ENCODE results near the gene DEPDC1B. TPM values are rescaled to one million over a fixed set of nuclear protein-coding genes. Genes with fewer than 3 reads are reported as not detected.

The DEPDC1B gene
- total RNA-seq, 6 experiments from 2014 or later = 2.7 to 8.5 (median 6.5) TPM

DNA sequence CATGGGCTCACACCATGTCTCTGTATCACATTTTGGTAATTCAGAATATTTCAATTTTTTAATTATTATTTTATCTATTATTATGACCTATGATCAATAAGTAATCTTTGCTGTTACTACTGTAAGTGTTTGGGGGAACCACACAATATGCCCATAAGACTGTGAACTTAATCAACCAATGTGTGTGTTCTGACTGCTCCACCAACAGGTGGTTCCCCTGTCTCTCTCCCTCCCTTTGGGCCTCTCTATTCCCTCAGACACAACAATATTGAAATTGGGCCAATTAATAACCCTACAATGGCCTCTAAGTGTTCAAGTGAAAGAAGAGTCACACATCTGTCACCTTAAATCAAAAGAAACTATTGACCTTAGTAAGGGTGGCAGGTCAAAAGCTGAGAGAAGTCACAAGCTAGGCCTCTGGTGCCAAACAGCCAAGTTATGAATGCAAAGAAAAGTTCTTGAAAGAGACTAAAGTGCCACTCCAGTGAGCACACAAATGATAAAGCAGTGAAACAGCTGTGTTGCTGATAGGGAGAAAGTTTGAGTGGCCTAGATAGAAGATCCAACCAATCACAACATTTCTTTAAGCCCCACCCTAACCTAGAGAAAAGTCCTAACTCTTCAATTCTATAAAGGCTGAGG lies 88.7 kb downstream of the DEPDC1B start:
- Mint-ChIP-seq H3K36me3 (ENCODE audit: low read depth) (peaks cover 2% of the 10 kb centered on the region), H3K27ac (no peak overlapping the region), H3K4me1 (ENCODE audit: low read depth) (peaks cover 13% of the 10 kb centered on the region), H3K27me3 (ENCODE audit: insufficient read depth) (no peaks in the 10 kb centered on the region), H3K4me3 (no peak overlapping the region), H3K9me3 (no peaks in the 10 kb centered on the region)
- TF ChIP-seq, protein P1, sequence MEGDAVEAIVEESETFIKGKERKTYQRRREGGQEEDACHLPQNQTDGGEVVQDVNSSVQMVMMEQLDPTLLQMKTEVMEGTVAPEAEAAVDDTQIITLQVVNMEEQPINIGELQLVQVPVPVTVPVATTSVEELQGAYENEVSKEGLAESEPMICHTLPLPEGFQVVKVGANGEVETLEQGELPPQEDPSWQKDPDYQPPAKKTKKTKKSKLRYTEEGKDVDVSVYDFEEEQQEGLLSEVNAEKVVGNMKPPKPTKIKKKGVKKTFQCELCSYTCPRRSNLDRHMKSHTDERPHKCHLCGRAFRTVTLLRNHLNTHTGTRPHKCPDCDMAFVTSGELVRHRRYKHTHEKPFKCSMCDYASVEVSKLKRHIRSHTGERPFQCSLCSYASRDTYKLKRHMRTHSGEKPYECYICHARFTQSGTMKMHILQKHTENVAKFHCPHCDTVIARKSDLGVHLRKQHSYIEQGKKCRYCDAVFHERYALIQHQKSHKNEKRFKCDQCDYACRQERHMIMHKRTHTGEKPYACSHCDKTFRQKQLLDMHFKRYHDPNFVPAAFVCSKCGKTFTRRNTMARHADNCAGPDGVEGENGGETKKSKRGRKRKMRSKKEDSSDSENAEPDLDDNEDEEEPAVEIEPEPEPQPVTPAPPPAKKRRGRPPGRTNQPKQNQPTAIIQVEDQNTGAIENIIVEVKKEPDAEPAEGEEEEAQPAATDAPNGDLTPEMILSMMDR (IDR thresholded peaks at IDR 0.05) = no peak
- no peak for DNase-seq

DNA sequence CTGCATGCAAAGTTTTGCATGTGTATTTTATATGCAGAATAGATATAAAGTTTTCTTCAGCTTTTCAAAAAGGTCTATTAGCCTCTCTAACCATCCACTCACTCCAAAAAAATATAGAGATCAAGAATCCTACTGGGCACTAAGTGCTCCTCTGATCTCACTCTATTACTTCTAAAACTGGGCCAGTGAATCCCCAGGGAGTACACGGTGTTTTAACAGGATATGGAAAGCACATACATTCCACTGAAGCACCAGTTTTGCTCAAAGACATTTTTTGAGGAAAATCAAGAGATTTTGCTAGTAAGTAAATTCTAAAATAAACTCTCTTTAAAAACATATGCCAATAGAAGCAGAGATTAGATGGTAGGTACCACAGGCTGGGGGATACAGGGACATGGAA lies 95.2 kb downstream of the DEPDC1B start:
- Mint-ChIP-seq H3K9me3 (no peaks in the 10 kb centered on the region), H3K4me1 (ENCODE audit: low read depth) (no peaks in the 10 kb centered on the region), H3K36me3 (ENCODE audit: low read depth) (no peaks in the 10 kb centered on the region), H3K27me3 (ENCODE audit: insufficient read depth) (no peaks in the 10 kb centered on the region), H3K4me3 (no peak overlapping the region), H3K27ac (no peak overlapping the region)
- no peak for DNase-seq
- TF ChIP-seq, protein P1 (IDR thresholded peaks at IDR 0.05) = no peak

DNA sequence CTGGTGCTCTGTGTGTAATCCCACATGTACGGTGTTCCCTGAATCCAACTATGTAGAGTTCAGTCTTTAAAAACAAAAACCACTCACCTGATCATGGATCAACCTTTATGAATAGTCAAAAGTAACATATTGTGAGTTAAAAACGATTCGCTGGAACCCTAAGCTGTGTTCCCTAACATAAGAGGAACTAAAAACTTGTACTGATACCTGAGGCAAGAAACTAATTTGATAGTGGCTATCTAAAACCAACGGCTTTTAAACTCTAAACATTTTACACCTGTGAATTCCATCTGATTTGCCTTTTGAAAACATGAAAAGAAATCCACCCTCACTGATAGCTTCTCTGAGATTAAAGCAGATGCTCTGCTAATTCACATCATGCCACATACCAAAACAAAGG lies 101.5 kb downstream of the DEPDC1B start:
- H3K27me3 Mint-ChIP-seq (ENCODE audit: insufficient read depth) = no peaks in the 10 kb centered on the region
- no peaks in the 10 kb centered on the region for H3K9me3 Mint-ChIP-seq
- H3K36me3 Mint-ChIP-seq (ENCODE audit: low read depth) = no peaks in the 10 kb centered on the region
- no peak overlapping the region; the same call in 1 of the 2 replicates for H3K27ac Mint-ChIP-seq
- DNase-seq = no peak
- no peaks in the 10 kb centered on the region for H3K4me1 Mint-ChIP-seq (ENCODE audit: low read depth)
- TF ChIP-seq, protein P1 (IDR thresholded peaks at IDR 0.05) = no peak
- no peak overlapping the region for H3K4me3 Mint-ChIP-seq

DNA sequence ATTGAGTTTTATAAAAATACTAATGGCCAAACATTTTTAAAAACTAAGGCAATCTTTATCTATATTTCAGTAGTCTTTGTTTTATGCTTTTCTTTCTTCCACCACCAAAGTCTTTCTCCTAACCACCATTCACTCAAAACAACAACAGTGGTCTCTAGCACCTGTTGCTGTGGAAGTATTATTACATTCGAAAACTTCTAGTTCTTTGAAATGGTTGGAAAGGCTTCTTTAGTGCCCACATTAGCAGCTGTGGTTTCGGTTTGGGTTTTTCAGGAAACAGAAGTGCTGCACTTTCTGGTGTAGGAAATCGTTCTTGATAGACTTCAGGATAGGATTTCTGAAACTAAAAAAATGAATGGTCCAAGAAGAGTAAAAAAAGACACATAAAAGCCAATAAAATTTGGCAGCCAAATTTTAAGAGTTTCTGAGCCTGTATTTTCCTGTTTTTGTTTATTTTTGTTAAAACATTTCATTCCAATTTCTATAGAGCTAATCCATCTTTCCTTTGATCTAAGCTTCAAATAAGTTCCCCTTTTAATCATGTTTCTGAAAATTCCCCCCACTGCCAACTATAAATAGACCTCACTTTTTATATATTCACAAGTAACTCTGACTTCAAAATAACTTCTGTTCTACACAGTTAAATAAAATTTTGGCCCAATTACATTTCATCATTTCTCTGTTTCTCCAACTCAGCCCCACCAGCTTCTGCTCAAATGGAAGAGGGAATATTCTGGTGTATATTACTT lies 102.2 kb downstream of the DEPDC1B start:
- DNase-seq = no peak
- Mint-ChIP-seq H3K27me3 (ENCODE audit: insufficient read depth) (no peaks in the 10 kb centered on the region), H3K27ac (no peak overlapping the region; the same call in 1 of the 2 replicates), H3K36me3 (ENCODE audit: low read depth) (no peaks in the 10 kb centered on the region), H3K9me3 (no peaks in the 10 kb centered on the region), H3K4me1 (ENCODE audit: low read depth) (no peaks in the 10 kb centered on the region), H3K4me3 (no peak overlapping the region)
- TF ChIP-seq, protein P1 (IDR thresholded peaks at IDR 0.05) = no peak

DNA sequence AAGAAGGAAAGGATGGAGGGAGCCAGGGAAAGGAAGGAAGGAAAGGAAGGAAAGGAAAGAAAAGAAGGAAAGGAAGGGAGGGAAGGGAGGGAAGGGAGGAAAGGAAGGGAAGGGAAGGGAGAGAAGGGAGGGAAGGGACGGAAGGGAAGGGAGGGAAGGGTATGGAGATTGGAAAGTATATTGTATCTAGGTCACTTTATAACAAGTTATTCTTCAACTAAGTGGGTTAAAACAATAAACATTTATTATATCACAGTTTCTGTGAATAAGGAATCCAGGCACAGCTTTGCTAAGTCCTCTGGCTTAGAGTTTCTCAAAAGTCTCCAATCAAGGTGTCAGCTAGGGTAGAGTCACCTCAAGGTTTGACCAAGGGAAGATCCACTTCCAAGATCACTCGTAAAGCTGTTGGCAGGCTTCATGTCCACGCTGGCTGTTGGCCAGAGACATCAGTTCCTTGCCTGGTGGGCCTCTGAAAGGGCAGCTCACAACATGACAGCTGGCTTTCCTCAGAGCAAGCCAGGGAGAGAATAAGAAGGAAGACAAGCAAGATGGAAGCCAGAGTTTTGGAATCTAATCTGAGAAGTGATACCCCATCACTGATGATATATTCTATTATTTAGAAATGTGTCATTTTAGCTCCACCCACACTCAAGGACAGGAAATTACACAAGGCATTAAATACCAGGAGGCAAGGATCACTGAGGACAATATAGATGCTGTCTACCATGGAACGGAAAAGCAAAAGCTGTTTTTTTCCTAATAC lies 105.1 kb downstream of the DEPDC1B start:
- no peak for DNase-seq
- Mint-ChIP-seq H3K27me3 (ENCODE audit: insufficient read depth) (no peaks in the 10 kb centered on the region), H3K4me3 (no peak overlapping the region), H3K27ac (no peak overlapping the region), H3K9me3 (no peaks in the 10 kb centered on the region), H3K36me3 (ENCODE audit: low read depth) (no peaks in the 10 kb centered on the region), H3K4me1 (ENCODE audit: low read depth) (no peaks in the 10 kb centered on the region)
- TF ChIP-seq, protein P1 (IDR thresholded peaks at IDR 0.05) = no peak

Measured in HFFc6 (cell line).